GM12865 (cell line): ENCODE measurements around the gene KDM4E.

ENCODE experiments used
- DNase-seq: peaks from one replicate; pipeline ENCODE4 v3.0.0; 2010; ENCODE audit warnings: low read depth
- H3K4me3 ChIP-seq: 2 replicates; pipeline ENCODE4 v1.5.1; 2011; ENCODE audit warnings: mild to moderate bottlenecking, low read depth, low read length, control low read depth
- TF ChIP-seq, protein P1 (sequence below): IDR thresholded peaks from 2 replicates; pipeline ENCODE4 v1.5.1; 2011; ENCODE audit warnings: low read length, control low read depth, low read depth, inconsistent platforms; ENCODE audit not compliant: insufficient read depth; ENCODE audit errors: missing control alignments

The KDM4E gene

DNA sequence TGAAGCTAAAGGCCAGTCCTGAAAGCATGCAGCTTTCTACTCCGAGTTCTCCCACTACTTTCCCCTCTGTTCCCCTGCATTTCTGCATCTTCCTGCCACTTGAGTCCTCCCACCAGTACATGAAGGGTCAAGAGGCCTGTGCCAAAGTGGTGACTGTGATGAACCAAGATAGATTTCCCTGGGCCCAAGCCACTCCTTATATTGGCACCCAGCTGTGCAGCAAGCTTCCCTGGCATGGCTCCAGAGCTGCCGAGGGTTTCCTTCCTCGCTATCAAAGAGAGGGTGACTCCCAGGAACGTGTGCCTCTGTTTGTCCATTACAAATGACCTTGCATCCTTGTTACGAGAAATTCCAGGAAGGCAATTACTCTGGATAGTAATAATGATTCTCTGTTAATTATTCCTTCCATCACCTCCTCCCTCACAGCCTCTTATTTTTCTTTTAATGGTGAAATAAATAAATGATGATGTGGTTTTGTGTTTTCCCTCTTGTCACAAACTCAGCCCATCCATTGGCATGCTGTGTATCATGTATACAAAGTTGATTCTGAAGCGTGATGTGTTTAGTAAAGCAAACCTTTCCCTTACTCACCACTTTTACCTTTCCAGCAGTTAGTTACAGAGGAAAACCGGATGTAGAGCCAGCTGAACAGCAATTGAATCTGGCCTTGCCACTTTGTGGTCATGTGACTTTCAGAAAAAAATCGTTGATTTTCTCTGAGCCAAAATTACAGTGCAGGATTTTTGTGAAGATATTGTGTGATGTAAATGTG lies 49.9 kb downstream of the KDM4E start:
- no peak for DNase-seq
- H3K4me3 ChIP-seq, result no peak overlapping the region
- TF ChIP-seq, protein P1, sequence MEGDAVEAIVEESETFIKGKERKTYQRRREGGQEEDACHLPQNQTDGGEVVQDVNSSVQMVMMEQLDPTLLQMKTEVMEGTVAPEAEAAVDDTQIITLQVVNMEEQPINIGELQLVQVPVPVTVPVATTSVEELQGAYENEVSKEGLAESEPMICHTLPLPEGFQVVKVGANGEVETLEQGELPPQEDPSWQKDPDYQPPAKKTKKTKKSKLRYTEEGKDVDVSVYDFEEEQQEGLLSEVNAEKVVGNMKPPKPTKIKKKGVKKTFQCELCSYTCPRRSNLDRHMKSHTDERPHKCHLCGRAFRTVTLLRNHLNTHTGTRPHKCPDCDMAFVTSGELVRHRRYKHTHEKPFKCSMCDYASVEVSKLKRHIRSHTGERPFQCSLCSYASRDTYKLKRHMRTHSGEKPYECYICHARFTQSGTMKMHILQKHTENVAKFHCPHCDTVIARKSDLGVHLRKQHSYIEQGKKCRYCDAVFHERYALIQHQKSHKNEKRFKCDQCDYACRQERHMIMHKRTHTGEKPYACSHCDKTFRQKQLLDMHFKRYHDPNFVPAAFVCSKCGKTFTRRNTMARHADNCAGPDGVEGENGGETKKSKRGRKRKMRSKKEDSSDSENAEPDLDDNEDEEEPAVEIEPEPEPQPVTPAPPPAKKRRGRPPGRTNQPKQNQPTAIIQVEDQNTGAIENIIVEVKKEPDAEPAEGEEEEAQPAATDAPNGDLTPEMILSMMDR, result no peak

DNA sequence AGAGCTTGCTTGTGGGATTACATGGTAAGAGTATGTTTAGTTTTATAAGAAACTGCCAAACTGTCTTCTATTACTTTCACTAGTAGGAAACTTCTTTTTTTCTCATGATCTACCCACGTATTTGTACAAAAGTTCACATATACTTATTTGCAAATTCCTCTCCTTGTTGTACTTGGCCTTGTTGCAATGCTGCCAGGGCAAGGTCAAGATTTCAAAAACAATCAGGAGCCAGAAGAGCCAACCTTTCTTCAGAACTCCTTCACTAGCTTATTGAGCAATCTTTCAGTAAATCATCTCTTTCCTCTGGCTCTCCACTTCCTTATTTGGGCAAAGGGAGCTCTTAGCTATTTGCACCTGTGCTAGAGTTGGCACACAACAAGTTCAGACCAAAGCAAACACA lies 51.4 kb downstream of the KDM4E start:
- no peak overlapping the region for H3K4me3 ChIP-seq
- TF ChIP-seq, protein P1, result no peak
- DNase-seq, result no peak

DNA sequence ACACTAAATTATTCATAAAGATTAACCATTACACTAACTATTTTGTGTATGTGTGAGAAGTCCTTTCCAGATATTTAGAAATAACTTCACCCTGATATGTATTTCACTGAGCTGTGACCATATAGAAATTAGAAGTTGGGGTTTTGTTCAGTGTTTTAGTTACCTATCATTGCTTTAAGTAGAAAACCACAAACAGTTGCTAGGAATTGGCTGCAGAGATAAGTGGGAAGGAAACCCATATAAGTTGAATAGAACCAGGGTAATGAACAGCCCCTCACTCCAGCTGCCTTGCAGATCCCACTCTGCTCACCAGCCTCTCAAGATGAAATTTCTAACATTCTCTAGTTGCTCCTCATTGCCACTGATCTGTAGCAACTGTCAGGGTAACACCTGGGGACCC lies 51.9 kb downstream of the KDM4E start:
- no peak for DNase-seq
- TF ChIP-seq, protein P1, result no peak
- H3K4me3 ChIP-seq, result no peak overlapping the region
